ENCODE results near the gene WDTC1. TPM values are rescaled to one million over a fixed set of nuclear protein-coding genes. Genes with fewer than 3 reads are reported as not detected.
A peak's percentile ranks its signal among the peaks of the same experiment; 100 is the strongest.

The WDTC1 gene
- total and polyA plus RNA-seq, 2 of the 8 experiments (the other 6 are each of a cell fraction or from before 2014, with no cell fraction given) = 7.5 to 18.7 TPM

GRCh38 chr1:27355683-27356082, 121.3 kb downstream of the WDTC1 start:
- POLR2A ChIA-PET (ENCODE audit: partially characterized antibody) = interaction anchor here (0.7 to 10.9 kb wide), 5 partner anchors 6 to 53 kb away, joined by 3 to 101 read pairs (median 4); partner anchors contain the start of gene MAP3K6
- 89% methylated on average over 5 of the region's 5 CpGs; no CpG with 5 or more reads in 1 of the 2 experiments for WGBS, 2 experiments (ENCODE audit: extremely low coverage in 1 of 2, insufficient coverage in 1 of 2, insufficient read length in 1 of 2, insufficient replicate concordance in 2 of 2, low coverage in 1 of 2, low lambda C conversion rate in 2 of 2, missing lambda C conversion rate in 1 of 2)

More at GRCh38 chr1:27355683-27356082, 121.3 kb downstream of the WDTC1 start:
- Histone ChIP-seq H2BK20ac (ENCODE audit: low read length) (no peak overlapping the region), H3K4me2 (ENCODE audit: insufficient read depth in 1 of 2, low read depth in 2 of 2, low read length in 2 of 2) (no peak overlapping the region), H2BK5ac (ENCODE audit: low read depth, low read length) (no peak overlapping the region), H3K27me3 (replicated peaks in 1 of 4; ENCODE audit: control insufficient read depth in 3 of 4, extremely low read depth in 1 of 4, insufficient read depth in 3 of 4, low read length in 3 of 4) (peaks cover 8 to 33% (median 26%) of the 10 kb centered on the region in 4 experiments), H4K91ac (replicated peaks; ENCODE audit: insufficient read length, low read length) (no peak overlapping the region), H3K23me2 (ENCODE audit: low read depth, low read length) (peaks cover 16% of the 10 kb centered on the region), H4K8ac (ENCODE audit: extremely low read depth, insufficient read depth, low read length) (0 out of 2 replicates have a peak overlapping the region, but pooled peaks have one; percentile 59), H3K23ac (ENCODE audit: insufficient read length) (no peak overlapping the region), H3K9me3 (ENCODE audit: insufficient read depth in 2 of 2, low read depth in 1 of 2, low read length in 1 of 2) (no peaks in the 10 kb centered on the region), H4K20me1 (replicated peaks in 1 of 2; ENCODE audit: control insufficient read depth in 1 of 2, insufficient read depth in 2 of 2, low read length in 2 of 2) (peaks cover 0 to 12% of the 10 kb centered on the region in 2 experiments), H3K4ac (replicated peaks; ENCODE audit: insufficient read length, low read depth, low read length) (no peak overlapping the region), H3K27ac (ENCODE audit: low read depth, low read length) (no peak overlapping the region), H2BK15ac (ENCODE audit: low read length) (peak overlapping the region; percentile 63; the same call in 1 of the 2 replicates), H2AFZ (ENCODE audit: low read length) (no peak overlapping the region), H3K79me1 (ENCODE audit: low read depth, low read length) (no peaks in the 10 kb centered on the region), H2AK5ac (ENCODE audit: low read depth, low read length) (no peak overlapping the region), H3K9ac (replicated peaks in 1 of 4; ENCODE audit: extremely low read depth in 1 of 4, low read depth in 3 of 4, low read length in 3 of 4) (no peak overlapping the region), H3K36me3 (ENCODE audit: control insufficient read depth in 2 of 4, insufficient read depth in 4 of 4, low read length in 3 of 4) (no peaks in the 10 kb centered on the region), H3K56ac (replicated peaks; ENCODE audit: insufficient read length, low read depth, low read length) (no peak overlapping the region), H2BK12ac (ENCODE audit: low read depth, low read length) (no peak overlapping the region), H3K4me3 (ENCODE audit: extremely low read depth in 1 of 4, insufficient read depth in 2 of 4, low read depth in 3 of 4, low read length in 4 of 4) (no peak overlapping the region), H2BK120ac (replicated peaks; ENCODE audit: low read depth, low read length) (no peak overlapping the region), H3K4me1 (replicated peaks in 1 of 4; ENCODE audit: control insufficient read depth in 3 of 4, insufficient read depth in 4 of 4, low read length in 3 of 4) (peaks cover 0 to 14% (median 5%) of the 10 kb centered on the region in 4 experiments; a peak in 6 of 7 replicates), H3K79me2 (ENCODE audit: control insufficient read depth in 1 of 2, insufficient read depth in 2 of 2, low read length in 2 of 2) (no peaks in the 10 kb centered on the region), H4K5ac (ENCODE audit: insufficient read length, low read depth, low read length) (no peak overlapping the region), H3K18ac (ENCODE audit: extremely low read depth, low read length) (no peak overlapping the region), H3K14ac (ENCODE audit: insufficient read length) (no peak overlapping the region)
- CTCF ChIA-PET (ENCODE audit: partially characterized antibody) = interaction anchor here (1.6 to 28.8 kb wide), 12 partner anchors 10 to 307 kb away, joined by 3 to 625 read pairs (median 41); partner anchors contain the start of genes CD164L2, FCN3, GPR3 and MAP3K6
- FAIRE-seq (no peak), DNase-seq (ENCODE audit: low read depth in 1 of 2, low spot score in 2 of 2) (no peak)
- TF ChIP-seq CBX8 (IDR thresholded peaks at IDR 0.05; ENCODE audit: borderline replicate concordance, low read depth, low read length) (no peak), SP2 (IDR thresholded peaks at IDR 0.05; ENCODE audit: low read length) (no peak), EZH2 (IDR thresholded peaks at IDR 0.05; ENCODE audit: low read depth, low read length, severe bottlenecking) (no peak), CHD1 (IDR thresholded peaks at IDR 0.05; ENCODE audit: low read depth, low read length) (no peak), TEAD4 (IDR thresholded peaks at IDR 0.05; ENCODE audit: low read depth, low read length) (no peak), ZNF274 (IDR thresholded peaks at IDR 0.05; ENCODE audit: borderline replicate concordance, extremely low read depth, low read length) (no peak), POLR2A (IDR thresholded peaks at IDR 0.05; ENCODE audit: control extremely low read depth in 1 of 2, low read depth in 2 of 2, low read length in 2 of 2) (no peak), CTCF (IDR thresholded peaks at IDR 0.05; ENCODE audit: control extremely low read depth in 1 of 3, insufficient read depth in 1 of 3, low read depth in 1 of 3, low read length in 3 of 3) (no peak), JUN (IDR thresholded peaks at IDR 0.05; ENCODE audit: low read depth, low read length) (no peak)
